Measurements from ENCODE around the gene RNF25.

Gene RNF25

GRCh38 chr2:218627939-218628338 lies 43.9 kb downstream of the RNF25 start:
- Mint-ChIP-seq H3K27ac (no peak overlapping the region), H3K36me3 (ENCODE audit: low read depth) (no peaks in the 10 kb centered on the region), H3K9me3 (no peaks in the 10 kb centered on the region), H3K4me1 (ENCODE audit: low read depth) (peaks cover 10% of the 10 kb centered on the region), H3K27me3 (peaks cover 2% of the 10 kb centered on the region), H3K4me3 (no peak overlapping the region)
- intact Hi-C loops (cut with micrococcal nuclease), result no loop called here

DNA sequence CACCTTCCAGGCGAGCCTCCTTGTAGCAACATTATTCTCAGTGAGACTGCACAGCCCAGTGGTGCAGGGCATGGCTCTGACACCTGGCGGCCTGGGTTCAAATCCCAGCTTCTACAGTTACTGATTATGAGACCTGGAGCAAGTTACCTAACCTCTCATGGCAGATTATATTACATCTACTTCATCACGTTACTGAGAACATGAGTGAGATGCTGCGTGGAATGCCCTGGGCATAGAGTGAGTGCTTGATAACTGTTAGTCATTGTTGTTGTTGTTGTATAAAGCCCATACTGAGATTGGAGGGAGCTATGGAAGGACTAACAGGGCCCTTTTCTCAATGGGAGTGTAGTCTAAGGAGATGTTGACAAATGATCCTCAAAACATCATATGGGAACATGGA lies 45.4 kb downstream of the RNF25 start:
- no peaks in the 10 kb centered on the region for H3K9me3 Mint-ChIP-seq
- H3K4me3 Mint-ChIP-seq, result no peak overlapping the region
- peaks cover 2% of the 10 kb centered on the region for H3K27me3 Mint-ChIP-seq
- no peak overlapping the region for H3K27ac Mint-ChIP-seq
- H3K36me3 Mint-ChIP-seq (ENCODE audit: low read depth), result no peaks in the 10 kb centered on the region
- intact Hi-C loops (cut with micrococcal nuclease), result no loop called here
- H3K4me1 Mint-ChIP-seq (ENCODE audit: low read depth), result peaks cover 16% of the 10 kb centered on the region

GRCh38 chr2:218623366-218623705 lies 48.5 kb downstream of the RNF25 start:
- no peak overlapping the region for H3K4me3 Mint-ChIP-seq
- peaks cover 16% of the 10 kb centered on the region for H3K4me1 Mint-ChIP-seq (ENCODE audit: low read depth)
- no peaks in the 10 kb centered on the region for H3K9me3 Mint-ChIP-seq
- H3K27ac Mint-ChIP-seq, result peak overlapping the region; percentile 73
- no peaks in the 10 kb centered on the region for H3K36me3 Mint-ChIP-seq (ENCODE audit: low read depth)
- peaks cover 2% of the 10 kb centered on the region for H3K27me3 Mint-ChIP-seq
- intact Hi-C loops (cut with micrococcal nuclease), result no loop called here

DNA sequence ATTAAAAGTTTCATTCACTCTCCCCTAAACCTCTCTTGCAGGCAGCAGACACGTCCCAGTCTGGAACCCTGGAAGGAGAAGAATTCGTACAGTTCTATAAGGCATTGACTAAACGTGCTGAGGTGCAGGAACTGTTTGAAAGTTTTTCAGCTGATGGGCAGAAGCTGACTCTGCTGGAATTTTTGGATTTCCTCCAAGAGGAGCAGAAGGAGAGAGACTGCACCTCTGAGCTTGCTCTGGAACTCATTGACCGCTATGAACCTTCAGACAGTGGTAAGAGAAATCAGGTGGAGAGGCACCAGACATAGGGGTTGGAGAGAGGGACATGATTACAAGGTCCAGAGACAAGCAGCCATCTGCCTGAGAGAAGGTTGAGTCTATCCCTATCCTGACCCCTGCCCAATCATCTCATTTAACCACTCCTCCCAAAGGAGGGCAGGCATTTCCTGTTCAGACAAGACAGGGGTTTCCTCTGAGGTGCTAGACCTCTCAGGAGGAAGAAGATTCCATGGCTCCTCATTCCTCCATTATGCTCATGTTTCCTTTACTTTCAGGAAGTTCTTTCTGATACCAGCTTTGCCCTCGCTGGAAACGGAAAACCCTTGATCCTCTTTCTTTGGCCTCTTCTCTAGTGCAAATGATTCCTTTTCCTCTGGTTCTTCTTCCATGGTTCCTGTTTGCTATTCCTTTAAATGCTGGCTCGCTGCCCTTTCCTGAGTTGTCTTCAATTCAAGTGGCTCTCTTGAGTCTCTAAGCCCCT lies 49.0 kb downstream of the RNF25 start:
- Mint-ChIP-seq H3K36me3 (ENCODE audit: low read depth) (no peaks in the 10 kb centered on the region), H3K27me3 (peaks cover 2% of the 10 kb centered on the region), H3K4me3 (no peak overlapping the region), H3K27ac (peak overlapping the region; percentile 73), H3K4me1 (ENCODE audit: low read depth) (peaks cover 16% of the 10 kb centered on the region), H3K9me3 (no peaks in the 10 kb centered on the region)
- intact Hi-C loops (cut with micrococcal nuclease), result no loop called here

GRCh38 chr2:218621007-218621406 lies 50.8 kb downstream of the RNF25 start:
- intact Hi-C loops (cut with micrococcal nuclease), result no loop called here
- H3K9me3 Mint-ChIP-seq, result no peaks in the 10 kb centered on the region
- peaks cover 16% of the 10 kb centered on the region for H3K4me1 Mint-ChIP-seq (ENCODE audit: low read depth)
- H3K27me3 Mint-ChIP-seq, result no peaks in the 10 kb centered on the region
- no peak overlapping the region for H3K4me3 Mint-ChIP-seq
- no peaks in the 10 kb centered on the region for H3K36me3 Mint-ChIP-seq (ENCODE audit: low read depth)
- no peak overlapping the region for H3K27ac Mint-ChIP-seq

DNA sequence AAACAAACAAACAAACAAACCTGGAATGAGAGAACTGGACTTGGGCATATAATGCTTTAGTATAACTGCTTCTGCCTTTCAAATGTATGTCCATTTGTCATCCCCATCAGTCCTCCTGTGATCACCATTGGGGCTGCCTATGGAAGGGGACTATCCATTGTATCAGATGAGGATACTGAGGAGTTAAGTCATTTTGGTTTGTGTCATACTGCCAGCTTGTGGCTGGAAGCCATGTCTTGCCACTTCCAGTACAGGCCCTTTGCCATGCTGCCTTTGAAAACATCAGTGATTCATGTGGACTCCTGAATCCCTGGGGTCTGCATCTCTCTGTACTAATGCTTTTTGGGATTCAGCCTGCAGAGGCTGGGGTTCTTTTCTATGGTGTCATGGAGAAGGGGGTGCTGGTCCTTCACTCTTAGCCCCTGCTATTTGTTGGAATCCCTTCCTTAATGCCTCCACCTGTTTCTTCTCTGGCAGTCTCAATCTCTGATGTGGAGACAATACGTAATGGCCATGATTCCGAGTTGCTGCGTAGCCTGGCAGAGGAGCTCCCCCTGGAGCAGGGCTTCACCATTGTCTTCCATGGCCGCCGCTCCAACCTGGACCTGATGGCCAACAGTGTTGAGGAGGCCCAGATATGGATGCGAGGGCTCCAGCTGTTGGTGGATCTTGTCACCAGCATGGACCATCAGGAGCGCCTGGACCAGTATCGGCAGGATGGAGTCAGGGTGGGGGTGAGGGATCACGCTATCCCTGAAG lies 53.5 kb downstream of the RNF25 start:
- Mint-ChIP-seq H3K4me3 (no peak overlapping the region), H3K27ac (no peak overlapping the region), H3K27me3 (no peaks in the 10 kb centered on the region), H3K36me3 (ENCODE audit: low read depth) (no peaks in the 10 kb centered on the region), H3K4me1 (ENCODE audit: low read depth) (peaks cover 9% of the 10 kb centered on the region), H3K9me3 (no peaks in the 10 kb centered on the region)
- intact Hi-C loops (cut with micrococcal nuclease), result no loop called here

DNA sequence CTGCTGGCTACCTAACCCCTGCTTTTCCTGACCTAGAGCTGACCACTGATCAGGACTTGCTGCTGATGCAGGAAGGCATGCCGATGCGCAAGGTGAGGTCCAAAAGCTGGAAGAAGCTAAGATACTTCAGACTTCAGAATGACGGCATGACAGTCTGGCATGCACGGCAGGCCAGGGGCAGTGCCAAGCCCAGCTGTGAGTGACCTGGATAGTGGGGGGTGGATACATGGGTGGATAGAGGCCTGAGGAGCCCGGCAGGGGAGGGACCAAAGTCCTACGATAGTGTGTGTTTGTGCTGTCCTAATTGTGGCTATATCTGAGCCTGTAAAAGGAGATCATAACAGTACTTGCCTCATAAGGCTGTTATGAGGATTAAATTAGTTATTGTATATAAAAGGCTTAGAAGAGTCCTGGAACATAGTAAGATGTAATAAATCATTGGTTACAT lies 55.9 kb downstream of the RNF25 start:
- no peaks in the 10 kb centered on the region for H3K36me3 Mint-ChIP-seq (ENCODE audit: low read depth)
- intact Hi-C loops (cut with micrococcal nuclease), result no loop called here
- H3K4me1 Mint-ChIP-seq (ENCODE audit: low read depth), result no peaks in the 10 kb centered on the region
- H3K9me3 Mint-ChIP-seq, result no peaks in the 10 kb centered on the region
- no peak overlapping the region for H3K27ac Mint-ChIP-seq
- H3K27me3 Mint-ChIP-seq, result peaks cover 2% of the 10 kb centered on the region
- H3K4me3 Mint-ChIP-seq, result no peak overlapping the region

All from dendritic cell treated with granulocyte-macrophage colony-stimulating factor and Interleukin-4, amounts not matched to agents 40 ng/mL and 50 ng/mL, for 4 days (primary cell).